Peyer's patch (tissue), 4 donors: ENCODE data around the gene FNDC1.

Experiments
- POLR2A ChIP-seq, 2 donors: fragments of 450-650 bp; IDR thresholded peaks; one replicate each; pipeline ENCODE4 v1.5.1; 2017; ENCODE audit warnings: antibody characterized with exemption in 2 of 2, mild to moderate bottlenecking in 2 of 2, moderate library complexity in 2 of 2
- TF ChIP-seq, protein P1 (sequence below), 6 experiments: fragments of 450-650 bp in 4 of 6; fragments of 200-600 bp in 2 of 6; sonication (generic) in 1 of 6; IDR thresholded peaks; one replicate each; pipeline ENCODE4 v1.5.1; 2017 to 2019; ENCODE audit warnings: antibody characterized with exemption in 6 of 6, mild to moderate bottlenecking in 3 of 6, moderate library complexity in 1 of 6

DNA sequence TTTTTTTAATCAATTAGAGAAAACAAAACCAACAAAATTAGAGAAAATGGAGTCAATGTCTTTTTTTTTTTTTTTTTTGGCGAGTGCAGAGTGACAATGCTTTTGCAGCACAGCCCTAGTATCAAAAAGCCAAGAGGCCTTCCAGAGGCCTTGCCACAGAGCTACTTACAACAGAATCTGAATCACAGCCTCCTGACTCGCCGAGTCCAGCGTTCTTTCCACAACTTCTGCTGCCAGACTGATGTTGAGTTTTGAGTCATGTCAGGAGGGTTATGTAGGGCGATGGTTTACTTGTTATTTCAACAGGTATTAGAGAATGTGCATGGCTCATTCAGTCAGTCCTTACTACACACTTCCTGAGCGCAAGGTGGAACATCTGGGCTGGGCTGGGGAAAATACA lies 88.6 kb downstream of the FNDC1 start:
- TF ChIP-seq, protein P1, sequence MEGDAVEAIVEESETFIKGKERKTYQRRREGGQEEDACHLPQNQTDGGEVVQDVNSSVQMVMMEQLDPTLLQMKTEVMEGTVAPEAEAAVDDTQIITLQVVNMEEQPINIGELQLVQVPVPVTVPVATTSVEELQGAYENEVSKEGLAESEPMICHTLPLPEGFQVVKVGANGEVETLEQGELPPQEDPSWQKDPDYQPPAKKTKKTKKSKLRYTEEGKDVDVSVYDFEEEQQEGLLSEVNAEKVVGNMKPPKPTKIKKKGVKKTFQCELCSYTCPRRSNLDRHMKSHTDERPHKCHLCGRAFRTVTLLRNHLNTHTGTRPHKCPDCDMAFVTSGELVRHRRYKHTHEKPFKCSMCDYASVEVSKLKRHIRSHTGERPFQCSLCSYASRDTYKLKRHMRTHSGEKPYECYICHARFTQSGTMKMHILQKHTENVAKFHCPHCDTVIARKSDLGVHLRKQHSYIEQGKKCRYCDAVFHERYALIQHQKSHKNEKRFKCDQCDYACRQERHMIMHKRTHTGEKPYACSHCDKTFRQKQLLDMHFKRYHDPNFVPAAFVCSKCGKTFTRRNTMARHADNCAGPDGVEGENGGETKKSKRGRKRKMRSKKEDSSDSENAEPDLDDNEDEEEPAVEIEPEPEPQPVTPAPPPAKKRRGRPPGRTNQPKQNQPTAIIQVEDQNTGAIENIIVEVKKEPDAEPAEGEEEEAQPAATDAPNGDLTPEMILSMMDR (IDR thresholded peaks at IDR 0.05), result no peak
- no peak for TF ChIP-seq POLR2A (IDR thresholded peaks at IDR 0.05)
